Stromal cell of bone marrow (primary cell): Measurements from ENCODE around the gene CFAP20DC.
"Not testable (repeated sequence)": the region's sequence is repeated elsewhere in the genome, so short reads cannot be mapped to it uniquely, and the experiment has no call there.

ENCODE experiments used
- DNase-seq: peaks from one replicate; pipeline ENCODE4 v3.0.0-alpha.2; 2012; ENCODE audit warnings: low read depth

The CFAP20DC gene

DNA sequence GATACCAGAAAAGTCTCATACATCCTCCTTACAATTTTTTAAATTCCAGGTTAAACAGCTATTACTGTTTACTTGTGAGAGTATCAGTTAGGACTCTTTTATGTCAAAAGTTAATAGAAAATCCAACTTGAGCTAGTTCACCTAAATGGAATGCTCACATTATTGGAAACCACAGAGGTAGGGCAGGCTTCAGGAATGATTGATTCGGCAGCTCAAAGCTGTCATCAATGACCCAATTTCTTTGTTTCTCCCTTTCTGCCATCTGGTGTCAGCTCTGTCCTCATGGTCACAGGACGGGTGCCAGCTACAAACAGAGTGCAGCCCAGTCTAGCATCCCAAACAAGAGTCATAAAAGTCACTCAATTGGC lies 32.2 kb downstream of the CFAP20DC start:
- DNase-seq = no peak

DNA sequence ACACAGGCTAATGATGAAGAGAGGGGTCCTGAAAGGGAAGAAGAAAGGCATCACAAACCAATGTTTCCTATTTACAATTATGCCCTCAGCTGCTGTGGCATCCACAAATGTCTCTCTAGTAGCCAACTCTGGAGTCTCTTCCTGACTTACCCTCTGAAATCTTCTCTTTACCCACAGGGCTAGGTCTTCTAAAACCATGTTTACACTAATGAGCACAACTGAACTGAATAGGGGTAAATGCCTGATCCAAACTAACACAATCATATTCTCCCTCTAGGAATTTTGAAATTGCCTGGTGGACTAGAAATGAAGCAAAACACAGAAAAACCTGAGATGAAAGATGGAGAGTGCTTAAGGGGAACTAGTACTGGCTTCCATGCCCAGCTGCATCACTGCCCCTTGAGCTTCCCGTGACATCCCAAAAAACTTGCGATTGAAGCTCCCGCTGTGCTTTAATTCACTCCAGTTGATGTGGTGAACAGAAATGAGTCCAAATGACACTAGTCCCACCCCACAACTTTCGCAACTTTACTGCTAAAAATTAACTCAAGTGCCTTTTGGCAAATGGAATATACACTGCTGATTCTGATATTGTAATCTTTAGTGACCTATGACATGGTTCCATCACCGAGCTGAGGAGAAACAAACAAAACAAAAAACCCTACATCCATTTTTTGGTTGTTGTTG lies 32.8 kb downstream of the CFAP20DC start:
- no peak for DNase-seq

DNA sequence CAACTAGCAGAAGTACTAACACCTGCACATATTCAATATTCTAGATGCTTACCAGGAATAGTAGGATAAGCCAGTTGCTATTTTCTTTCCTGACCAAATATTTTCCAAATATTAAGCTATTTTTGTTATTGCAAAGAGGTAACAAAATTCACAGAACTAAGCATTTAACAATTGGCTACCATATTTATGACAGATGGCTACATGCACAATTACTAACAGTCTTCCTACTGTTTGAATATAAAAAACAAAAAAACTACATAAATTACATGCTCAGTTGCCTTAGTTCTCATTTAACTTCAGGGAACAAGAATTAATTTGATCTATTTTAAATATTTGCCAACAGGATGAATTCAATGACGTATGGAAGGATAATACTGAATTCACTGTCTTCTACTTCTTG lies 36.2 kb downstream of the CFAP20DC start:
- no peak for DNase-seq

DNA sequence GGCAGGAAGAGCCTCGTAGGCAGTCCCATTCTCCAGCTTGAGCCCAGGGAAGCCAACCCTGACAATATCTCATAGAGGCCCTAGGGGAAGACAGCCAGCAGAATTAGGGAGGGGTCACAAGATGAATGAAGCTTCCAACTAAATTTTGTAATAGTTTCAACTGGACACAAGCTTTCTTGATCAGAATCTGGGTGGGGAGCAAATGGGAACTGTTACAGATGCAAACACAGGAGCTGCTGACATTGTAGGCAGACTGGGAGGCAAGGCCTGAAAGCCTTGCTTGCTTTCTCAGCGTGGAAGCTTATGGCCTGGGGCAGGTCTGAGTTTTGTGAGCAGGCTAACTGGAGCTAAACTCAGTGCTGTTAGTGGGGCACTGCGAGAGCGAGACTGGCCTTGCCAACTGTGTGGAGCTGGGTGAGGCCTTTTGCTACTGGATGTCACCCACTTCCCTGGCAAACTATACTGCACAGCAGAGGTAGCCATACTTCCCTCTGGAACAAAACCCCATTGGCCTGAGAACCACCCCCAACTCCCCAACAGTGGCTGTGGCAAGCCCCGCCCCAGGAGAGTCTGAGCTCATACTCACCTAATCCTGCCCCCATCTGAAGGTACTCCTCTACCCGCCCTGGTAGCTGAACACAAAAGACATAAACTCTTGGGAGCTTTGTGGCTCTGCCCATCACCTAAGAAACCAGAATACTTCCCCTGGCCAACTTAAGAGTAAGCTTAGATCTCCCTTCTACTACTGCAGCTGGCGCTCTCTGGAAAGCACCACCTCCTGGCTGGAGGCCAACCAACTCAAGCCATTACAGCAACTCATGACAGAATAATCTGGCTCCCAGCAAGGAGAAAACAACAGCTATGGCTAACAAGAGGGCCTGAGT lies 42.9 kb downstream of the CFAP20DC start:
- DNase-seq = no peak

DNA sequence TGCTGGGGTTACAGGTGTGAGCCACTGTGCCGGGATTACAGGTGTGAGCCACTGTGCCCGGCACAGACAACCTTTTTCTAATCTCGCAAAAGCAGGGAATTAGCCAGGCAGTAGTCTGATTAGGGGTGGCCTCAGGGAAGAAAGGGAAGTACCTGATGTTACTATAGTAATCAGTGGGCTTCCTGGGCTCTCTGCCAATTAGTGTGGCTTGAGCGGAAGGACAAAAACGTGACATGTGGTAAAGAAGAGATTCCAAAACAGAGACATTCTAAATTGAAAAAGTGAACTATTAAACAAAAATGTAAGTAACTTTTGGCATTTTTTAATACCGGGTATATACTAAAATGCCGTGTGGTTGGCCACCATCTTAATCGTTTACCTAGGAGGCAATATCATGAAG lies 48.1 kb downstream of the CFAP20DC start:
- no peak for DNase-seq

DNA sequence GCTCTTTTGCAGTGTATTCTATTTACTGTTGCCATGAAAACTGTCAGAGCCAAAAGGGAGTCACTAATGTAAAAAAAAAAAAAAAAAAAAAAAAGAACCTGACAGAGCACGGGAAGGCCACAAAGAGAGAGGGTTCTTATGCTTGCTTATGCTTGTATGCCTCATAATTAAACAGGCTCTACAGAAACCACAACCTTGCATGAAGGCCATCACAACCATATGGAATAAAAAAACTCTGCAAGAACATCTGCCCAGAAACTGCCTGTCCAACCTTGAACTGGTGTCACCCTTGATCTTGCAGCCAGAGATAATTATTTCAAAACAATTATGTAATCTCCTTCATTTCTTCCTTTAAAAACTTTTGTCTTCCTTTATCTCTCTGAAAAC lies 50.1 kb downstream of the CFAP20DC start:
- DNase-seq = no peak

DNA sequence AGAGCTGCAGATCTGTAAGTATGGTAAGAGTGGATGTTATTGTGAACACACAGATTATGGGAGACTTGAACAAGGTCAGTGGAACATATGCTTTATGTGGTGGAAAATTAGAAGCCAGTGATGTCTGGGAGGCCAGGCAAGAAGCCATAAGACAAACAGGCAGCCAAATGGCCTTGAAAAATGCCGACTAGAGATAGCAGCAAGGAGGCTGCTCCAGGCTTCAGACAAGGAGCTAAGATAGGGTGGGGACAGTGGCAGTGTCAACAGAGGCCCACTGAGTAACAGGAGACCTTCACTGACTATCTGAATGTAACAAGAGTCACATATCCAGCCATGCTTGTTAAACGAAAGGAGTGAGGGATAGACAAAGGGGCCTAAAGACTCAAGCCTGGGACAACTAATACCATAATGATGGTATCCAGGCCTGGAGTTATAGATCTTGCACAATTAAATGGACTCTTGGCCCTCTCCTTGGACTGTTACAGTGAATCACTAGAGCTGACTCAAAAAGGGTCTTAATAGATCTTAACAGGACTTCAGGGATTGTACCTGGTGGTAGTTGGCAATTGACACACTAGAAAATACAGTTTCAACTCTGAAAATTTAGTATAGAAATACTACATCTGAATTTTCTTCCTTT lies 50.6 kb downstream of the CFAP20DC start:
- no peak for DNase-seq

DNA sequence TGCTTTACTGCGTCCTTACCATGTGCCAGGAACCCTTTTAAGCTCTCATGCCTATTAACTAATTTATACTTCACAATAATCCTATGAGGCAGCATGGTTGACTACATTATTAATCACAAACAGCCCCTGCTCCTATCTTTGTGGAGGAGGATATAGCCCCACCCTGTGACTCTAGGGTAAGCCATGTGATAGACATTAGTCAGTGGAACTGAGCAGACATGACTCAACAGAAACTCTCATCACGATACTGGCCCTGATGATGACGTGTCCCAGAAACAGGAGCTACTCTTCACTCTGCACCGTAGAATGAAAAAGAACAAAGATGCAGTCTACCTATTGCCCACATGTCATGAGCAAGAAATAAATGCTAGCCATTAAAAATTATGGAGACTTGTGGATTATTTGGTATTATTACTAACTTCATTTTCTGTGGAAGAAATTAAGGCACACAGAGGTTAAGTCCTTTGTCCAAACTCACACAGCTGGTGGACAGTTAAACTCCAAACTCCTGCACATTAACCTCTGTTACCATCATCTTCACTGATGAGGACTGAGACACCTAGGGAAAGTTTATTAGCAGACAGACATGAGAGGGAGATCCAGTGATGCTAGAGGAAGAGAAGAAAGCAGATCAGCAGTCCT lies 51.2 kb downstream of the CFAP20DC start:
- peak; percentile 95 for DNase-seq

DNA sequence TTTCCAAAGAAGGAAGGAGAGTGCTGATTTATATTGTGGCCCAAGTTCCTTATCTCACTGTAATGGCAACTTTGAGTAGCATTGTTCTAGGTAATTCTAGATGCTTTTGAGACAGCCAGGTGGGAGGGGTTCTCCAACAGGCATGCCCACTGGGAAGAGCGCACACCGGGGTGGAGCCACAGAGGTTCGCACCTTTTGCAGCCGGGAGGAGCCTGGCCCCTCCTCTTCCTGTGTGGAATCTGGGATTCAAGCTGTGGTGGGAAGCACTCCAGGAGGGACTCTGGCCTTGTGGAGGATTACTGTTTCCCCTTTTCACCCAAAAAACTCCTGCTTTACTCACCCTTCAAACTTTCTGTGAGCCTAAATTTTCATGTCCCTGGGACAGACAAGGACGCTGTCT lies 53.1 kb downstream of the CFAP20DC start:
- DNase-seq = no peak

DNA sequence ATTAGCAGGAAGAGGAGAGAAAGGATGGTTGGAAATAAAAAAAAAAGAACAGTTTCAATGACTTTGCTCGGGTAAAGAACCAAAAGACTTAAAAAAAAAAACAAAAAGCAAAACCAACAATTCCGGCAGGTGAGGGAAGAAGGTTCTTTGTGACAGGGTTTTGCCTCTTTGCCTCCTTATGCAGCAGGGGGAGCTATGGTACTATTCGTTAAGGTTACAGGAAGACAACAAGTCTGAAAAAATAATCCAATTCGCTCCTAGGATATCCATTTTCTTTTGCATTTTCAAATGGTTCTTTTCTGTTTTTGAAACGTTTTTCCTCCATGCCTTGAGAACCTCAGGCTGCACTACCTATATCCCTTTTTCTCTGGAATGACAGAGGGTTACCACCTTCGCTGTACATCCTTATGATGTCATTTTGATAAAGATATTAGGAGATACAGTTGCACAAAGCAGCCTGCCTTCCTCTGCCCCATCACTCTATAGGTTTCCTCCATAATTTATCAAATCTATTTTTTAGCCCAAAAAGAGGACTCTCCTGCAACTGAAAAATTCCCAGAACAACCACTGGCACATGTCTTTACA lies 55.0 kb downstream of the CFAP20DC start:
- peak; percentile 66 for DNase-seq

DNA sequence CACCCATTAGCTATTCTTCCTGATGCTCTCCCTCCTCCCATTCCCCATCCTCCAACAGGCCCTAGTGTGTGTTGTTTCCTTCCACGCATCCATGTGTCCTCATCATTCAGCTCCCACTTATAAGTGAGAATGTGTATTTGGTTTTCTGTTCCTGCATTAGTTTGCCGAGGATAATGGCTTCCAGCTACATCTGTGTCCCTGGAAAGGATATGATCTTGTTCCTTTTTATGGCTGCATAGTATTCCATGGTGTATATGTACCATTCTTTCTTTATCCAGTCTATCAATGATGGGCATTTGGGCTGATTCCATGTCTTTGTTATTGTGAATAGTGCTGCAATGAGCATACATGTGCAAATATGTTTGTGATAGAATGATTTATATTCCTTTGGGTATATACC lies 56.3 kb downstream of the CFAP20DC start:
- no peak for DNase-seq

DNA sequence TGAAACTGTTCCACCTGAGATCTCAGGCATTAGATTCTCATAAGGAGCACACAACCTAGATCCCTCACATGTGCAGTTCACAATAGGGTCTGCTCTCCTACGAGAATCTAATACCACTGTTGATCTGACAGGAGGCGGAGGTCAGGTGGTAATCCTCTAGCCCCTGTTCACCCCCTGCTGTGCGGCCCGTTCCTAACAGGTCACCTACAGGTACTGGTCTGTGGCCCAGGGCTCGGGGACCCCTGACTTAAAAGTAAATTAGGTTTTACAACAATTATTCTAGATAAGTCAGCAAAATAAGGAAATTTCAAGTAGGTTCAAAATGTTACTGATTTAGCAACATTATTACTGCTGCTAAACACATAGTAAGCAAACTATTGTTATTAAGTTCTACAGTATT lies 58.2 kb downstream of the CFAP20DC start:
- no peak for DNase-seq

DNA sequence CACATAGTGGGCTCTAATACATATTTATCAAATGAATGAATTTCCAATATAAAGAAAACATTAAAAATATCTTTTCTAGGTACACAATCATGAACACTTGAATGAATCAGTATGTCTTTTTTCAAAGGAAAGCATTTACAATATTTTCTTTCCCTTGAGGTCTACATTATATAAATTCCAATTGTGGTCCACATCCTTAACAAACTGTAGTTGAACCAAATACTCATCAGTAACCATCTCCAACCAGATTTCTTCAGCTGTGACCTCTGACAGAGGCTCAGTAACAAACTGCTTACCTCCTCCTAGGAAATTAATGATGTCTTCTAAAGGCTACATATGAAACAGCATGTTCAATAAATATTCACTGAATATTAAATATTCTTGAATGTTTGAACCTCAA lies 58.8 kb downstream of the CFAP20DC start:
- DNase-seq = no peak

DNA sequence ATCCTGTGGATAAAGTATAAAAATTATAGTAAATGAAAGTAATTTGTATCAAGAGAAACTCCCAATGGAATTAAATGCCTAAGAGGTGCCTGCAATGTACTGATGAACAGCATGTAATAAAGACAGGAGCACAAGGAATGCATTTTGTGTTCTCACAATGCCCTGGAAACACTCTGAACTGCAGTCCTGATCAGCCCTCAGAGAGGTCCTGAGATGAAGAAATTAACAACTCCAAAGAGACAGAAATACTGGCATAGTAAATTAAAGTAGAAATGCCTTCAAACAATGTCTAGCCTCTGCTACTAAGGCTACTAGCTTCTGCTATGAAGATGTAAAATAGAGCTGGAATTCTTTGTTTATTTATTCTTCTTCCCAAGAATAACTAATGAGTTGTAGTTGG lies 59.9 kb downstream of the CFAP20DC start:
- no peak for DNase-seq

DNA sequence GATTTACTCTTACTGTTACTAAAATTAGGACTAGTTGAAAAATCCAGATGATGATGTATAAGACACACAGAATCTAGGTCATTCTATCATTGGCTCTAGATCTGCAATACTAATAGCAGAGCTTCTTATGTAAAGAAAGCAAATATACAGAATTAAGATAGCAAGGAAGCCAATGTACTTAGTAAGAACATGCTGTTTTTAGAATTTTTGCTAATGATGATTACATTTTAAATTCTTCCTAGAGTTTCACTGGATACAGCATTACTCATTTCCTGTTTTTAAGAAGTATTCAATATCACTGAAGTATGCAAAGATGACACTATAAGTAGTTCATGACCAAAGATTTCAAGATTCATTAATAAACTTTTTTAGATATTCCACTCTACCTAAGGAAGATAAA lies 60.7 kb downstream of the CFAP20DC start:
- DNase-seq = no peak

DNA sequence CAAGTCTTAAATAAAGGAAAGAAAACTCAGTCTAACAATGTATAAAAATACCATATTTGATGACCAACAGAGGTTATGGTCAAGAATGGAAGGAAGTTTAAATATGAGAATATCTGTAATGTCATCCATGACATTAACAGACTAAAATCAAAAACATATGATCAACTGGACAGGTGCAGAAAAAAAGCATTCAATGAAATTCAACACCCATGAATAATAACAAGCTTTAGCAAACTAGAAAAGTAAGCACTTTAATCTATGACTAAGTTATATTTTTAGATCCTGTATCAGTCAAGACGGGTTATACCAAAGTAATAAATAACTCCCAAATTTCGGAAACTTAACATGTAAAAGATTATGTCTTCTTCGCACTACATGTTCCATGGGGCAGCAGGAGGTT lies 61.8 kb downstream of the CFAP20DC start:
- no peak for DNase-seq

DNA sequence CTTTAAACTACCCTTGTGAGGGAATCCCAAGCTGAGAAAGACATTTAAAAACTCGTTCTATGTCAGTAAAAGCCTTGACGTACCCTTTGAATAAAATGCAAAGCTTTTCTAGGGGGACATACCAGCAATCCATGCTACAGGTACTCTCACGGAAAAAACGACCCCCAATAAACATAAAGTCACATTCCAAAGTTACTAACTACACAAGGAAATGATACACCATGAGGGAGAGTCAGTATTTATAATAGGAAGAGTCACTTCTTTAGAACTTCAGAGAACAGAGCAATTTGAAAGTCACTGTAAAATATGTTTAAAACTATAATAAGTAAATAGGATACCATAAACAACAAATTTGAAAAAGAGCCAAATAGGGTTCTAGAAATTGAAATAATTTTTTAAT lies 63.2 kb downstream of the CFAP20DC start:
- no peak for DNase-seq

DNA sequence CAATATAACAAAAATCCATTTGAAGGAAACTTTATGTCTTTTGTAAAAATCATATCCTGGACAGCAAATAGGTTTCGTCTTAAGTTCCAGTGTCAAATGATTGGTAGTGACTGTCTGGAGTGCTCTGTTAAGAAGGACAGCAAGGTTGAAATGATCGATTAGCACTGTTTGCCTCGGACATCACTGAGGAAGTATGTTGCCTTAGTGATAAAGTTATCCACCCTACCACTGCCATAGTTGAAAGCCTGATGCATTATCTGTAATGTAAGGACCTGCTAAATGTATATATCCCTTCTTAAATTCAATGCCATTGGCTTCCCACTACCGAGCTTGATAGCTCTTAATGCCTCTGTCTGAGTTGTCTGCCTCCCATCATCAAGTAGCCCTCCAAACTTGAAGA lies 70.0 kb downstream of the CFAP20DC start:
- DNase-seq = no peak

DNA sequence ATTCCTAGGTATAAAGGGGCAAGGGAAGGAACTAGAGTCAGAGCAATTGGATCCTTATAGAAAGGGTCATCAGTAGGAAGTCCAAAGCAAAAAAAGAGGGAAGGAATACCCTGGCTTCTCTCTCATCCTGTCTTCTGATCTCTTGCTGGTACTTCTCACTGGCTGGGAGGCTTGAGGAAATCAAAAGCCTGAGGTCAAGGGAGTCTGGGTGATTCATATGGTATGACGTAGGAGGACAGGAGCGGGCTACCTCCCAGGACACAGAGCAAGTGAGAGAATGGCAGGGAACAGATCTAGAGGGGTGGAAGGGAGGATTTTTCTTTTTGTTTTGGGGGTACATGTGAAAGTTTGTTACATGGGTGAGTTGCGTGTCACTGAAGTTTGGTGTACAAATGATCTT lies 76.0 kb downstream of the CFAP20DC start:
- DNase-seq = no peak

DNA sequence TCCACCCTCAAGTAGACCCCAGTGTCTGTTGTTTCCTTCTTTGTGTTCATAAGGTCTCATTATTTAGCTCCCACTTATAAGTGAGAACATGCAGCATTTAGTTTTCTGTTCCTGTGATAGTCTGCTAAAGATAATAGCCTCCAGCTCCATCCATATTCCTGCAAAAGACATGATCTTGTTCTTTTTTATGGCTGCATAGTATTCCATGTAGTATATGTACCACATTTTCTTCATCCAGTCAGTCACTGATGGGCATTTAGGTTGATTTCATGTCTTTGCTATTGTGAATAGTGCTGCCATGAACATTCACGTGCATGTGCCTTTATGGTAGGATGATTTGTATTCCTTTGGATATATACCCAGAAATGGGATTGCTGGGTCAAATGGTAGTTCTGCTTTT lies 82.0 kb downstream of the CFAP20DC start:
- DNase-seq = not testable (repeated sequence)

DNA sequence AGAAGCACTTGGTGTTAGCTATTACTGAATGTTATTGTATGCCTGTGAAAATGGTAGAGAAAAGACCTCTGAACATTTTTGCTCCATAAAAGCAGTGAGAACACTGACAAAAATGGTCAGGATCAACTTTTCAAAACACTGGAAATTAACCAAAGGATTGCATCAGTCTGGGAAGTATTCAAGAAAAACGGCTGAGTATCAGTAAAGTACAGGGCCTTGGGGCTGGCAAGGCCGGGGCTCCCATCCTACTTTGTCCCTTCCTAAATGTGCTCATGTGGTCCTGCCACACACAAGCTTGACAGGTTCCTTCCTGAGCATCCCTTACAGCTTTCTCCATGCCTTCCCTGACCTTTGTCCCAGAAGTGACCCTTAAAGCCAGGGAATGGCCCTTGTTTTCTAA lies 84.0 kb downstream of the CFAP20DC start:
- peak; percentile 59 for DNase-seq

DNA sequence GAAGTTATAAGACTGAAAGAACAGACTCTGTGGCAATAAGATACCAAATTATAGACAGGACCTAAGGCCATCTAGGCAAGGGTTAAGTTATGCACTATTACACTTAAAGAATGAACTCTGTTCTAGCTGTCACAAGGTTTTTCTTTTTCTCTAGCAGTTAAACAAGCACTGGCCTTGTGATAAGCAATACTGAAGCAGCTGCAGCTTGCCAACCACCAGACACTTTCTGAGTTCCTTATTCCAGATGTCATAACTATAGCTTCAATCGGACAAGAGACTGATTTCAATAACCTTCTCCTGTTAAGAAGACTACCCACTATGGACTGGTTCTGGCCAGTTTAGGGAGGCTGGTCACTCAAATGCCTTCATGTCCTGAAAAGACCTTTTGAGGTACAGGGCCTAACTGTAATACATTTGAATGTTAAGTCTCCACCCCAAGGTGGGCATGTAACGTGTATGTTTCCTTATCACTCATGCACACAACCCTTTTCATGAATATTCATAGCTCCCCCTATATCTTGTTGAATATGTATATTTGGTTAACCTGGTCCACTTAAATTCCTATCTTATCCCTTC lies 85.8 kb downstream of the CFAP20DC start:
- no peak for DNase-seq
